ENCODE data around the gene LPP.
"Not testable (repeated sequence)": the region's sequence is repeated elsewhere in the genome, so short reads cannot be mapped to it uniquely, and the experiment has no call there.

The LPP gene

GRCh38 chr3:188605905-188606304 is 451.9 kb downstream of the LPP start:
- no peak for DNase-seq

GRCh38 chr3:188607805-188608315 is 453.9 kb downstream of the LPP start:
- no peak for DNase-seq

DNA sequence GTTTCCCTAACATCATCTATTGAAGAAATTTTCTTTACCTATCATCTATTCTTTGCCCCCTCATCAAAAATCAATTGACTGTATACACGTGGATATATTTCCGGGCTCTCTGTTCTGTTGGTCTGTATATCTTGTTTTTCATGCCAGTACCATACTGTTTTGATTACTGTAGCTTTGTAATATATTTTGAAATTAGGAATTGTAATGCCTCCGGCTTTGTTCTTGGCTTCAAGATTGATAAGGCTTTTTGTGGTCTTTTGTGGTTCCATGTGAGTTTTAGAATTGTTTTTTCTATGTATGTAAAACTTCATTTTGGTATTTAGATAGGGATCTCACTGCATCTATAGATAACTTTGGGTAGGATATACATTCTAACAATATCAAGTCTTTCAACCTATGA is 454.4 kb downstream of the LPP start:
- DNase-seq = no peak

DNA sequence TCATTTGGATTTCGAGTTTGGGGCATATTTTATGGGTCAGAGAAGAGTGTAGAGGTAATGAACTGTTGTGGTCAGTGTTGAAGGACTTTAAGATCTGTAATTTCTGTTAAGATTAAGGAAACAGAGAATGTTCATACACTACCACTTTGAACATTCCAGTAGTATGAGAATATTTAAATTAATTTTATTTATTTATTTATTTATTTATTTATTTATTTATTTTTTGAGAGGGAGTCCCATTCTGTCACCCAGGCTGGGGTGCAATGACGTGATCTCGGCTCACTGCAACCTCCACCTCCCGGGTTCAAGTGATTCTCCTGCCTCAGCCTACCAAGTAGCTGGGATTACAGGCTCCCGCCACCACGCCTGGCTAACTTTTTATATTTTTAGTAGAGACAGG is 459.8 kb downstream of the LPP start:
- DNase-seq = not testable (repeated sequence)

DNA sequence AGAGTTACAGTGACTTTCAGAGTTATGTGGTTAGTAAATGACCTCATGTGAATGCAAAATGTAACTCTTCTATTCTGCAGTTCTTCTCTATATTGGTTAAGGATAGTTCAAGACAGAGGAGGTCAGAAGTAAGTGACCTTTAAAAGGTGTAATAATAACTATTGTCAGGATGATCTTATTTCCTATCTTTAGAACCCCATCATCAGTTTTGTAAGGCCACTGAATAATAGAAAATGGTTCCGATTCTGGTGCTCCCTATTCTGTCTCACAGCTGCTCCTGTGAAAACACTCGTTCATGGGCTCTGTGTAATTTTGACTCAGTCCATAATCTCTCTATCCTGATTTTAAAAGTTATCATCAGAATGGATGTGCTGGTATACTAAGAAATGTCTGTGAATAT is 463.3 kb downstream of the LPP start:
- no peak for DNase-seq

- no peak for DNase-seq
Observed at GRCh38 chr3:188617988-188618701, 464.2 kb downstream of the LPP start.

DNA sequence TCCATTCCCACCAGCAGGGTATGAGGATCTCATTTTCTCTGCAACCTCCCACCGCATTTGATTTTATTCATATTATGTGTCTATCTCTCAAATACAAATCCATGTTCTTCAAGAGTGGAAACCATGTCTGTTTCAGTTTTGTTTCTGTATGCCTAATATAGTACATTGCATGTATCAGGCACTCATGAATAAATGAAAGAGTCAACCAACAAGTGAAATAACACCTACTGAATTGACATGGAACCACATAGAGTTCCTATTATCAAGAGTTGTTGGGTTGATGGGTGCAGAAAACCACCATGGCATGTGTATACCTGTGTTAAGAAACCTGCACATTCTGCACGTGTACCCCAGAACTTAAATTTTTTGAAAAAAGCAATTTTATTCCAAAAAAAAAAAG is 466.8 kb downstream of the LPP start:
- DNase-seq = no peak

DNA sequence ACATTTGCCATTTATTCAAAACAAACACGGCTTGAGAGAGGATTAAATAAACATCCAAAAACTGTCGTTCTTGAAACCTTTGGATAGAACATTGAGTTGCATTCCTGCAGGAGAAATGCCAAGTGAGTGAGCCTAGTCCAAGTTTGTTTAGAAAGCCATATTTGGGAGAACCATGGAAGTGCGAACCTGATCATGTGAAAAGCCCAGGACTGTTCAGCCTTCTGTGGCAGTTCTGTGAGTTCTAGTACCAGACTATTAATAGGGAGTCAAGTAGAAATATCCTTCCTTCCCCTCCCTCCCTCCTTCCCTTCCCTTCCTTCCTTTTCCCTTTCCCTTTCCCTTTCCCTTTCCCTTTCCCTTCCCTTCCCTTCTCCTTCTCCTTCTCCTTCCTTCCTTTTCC is 470.4 kb downstream of the LPP start:
- peak; percentile 34 for DNase-seq

GRCh38 chr3:188624828-188625227 is 470.9 kb downstream of the LPP start:
- peak; percentile 15 for DNase-seq

GRCh38 chr3:188627652-188628051 is 473.7 kb downstream of the LPP start:
- DNase-seq = peak; percentile 94

DNA sequence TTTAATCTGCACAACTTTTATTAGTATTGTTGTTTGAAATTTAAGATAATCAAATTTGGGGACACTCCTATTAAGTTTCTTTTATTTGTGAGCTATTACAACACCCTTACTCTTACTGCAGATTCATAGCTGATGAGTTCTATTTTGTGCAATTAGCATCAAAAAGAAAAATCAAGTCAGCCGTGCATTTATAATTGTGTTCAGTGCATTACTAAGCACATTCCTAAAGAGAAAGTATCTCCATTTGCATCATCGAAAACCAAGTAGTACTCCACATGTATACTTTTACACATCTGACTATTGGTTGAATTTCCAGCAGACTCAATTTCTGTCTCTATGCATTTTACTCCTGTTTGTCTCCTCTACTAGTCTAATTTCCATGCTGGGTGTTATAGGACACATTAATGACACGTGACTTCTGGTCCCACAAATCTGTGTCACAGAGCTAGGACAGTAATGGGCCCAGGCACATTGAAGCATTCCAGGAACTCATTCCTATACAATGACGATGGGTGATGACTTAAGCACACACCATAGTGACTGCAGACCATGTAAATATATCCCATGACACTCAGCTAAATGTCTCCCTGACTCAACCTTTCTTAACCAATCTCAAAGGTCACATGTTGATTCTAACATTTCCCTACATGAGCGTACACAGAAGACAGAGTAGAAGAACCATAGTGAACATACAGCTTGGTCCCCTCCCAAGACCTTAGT is 477.5 kb downstream of the LPP start:
- DNase-seq = peak; percentile 83

GRCh38 chr3:188633206-188633605 is 479.2 kb downstream of the LPP start:
- DNase-seq = no peak

DNA sequence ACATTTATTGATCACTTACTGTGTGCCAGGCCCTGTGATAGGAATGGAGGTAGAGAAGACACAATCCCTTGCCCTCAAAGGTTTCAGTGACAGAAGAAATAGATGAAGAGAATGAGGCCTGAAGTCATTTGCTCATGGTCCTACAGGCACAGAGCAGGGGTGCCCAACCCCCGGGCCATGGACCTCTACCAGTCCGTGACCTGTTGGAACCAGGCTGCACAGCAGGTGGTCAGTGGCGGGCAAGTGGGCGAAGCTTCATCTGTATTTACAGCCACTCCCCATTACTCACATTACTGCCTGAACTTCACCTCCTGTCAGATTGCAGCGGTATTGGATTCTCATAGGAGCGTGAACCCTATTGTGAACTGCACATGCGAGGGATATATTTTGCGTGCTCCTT is 480.3 kb downstream of the LPP start:
- no peak for DNase-seq

- peak; percentile 50 for DNase-seq
Observed at GRCh38 chr3:188635258-188636042, 481.5 kb downstream of the LPP start.

GRCh38 chr3:188636292-188636691 is 482.3 kb downstream of the LPP start:
- DNase-seq = not testable (repeated sequence)

GRCh38 chr3:188641076-188641475 is 487.1 kb downstream of the LPP start:
- no peak for DNase-seq

DNA sequence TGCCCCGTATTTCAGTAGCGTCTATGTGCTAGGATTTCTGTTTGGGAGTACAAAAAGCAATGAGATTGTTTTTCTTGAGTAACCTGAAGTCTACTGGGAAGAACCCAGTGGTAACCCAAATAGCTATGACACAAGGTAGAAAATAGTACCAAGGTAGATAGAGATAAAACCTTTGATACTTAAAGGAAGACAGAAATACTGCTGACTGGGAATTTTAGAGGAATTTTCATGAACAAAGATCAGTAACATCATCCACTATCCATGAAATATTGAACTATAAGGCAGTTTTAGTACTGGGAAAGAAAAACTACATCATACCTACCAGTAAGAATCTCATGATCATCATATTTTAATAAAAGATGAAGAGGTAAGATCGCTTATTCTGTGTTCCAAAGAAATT is 489.8 kb downstream of the LPP start:
- no peak for DNase-seq

DNA sequence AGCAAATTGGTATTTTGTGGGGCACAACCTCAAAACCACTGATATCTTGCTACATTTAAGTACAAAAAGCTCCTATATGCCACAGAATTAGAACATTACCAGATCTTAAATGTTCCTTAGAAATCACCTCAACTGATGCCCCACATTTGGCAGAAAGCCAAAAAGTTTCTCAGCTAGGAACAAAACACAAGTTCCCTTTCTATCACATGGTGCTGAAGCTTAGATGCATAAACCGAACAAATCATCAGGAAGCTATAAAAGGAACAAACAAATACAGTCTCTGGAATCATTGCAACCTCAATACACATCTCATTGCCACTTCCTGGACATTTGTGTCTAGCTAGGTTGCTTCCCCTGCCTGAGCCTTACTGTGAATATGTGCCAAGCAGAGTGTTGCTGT is 492.6 kb downstream of the LPP start:
- DNase-seq = no peak

DNA sequence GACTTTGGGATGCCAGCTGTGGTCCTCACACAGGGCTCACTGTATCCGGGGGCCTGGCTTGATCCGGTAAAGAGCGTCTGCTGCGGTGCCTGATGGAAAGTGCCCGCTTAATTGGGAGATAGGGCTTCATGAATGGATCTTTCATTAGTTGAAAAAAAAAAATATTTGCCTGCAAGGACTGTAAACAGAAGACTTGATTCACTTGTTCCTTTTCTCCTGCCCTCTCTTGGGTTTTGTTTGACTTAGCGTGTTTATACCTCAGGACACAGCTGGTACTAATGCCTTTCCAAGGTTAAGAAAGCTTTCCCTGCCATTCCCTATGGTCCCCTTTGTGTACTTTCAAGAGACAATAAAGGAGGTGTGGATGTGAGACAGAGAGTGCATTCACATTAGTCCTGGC is 493.3 kb downstream of the LPP start:
- no peak for DNase-seq

DNA sequence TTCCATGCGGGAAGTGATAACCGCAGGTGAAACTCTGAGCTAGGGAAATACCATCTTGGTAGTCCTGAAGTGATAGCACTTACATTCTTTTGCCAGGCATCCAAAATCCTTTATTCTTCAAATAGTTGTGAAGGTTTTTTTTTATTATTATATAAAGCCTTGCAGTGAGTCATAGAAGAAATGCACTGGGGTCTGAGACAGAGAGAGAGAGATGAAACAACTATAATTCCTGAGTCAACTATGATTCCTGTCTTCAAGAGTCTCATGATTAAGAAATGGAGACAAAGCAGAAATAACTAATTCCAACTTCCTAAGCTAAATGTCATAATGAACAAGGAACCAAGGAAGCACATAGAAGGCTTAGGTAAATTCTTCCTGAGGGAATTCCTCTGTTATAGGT is 495.6 kb downstream of the LPP start:
- peak; percentile 68 for DNase-seq

DNA sequence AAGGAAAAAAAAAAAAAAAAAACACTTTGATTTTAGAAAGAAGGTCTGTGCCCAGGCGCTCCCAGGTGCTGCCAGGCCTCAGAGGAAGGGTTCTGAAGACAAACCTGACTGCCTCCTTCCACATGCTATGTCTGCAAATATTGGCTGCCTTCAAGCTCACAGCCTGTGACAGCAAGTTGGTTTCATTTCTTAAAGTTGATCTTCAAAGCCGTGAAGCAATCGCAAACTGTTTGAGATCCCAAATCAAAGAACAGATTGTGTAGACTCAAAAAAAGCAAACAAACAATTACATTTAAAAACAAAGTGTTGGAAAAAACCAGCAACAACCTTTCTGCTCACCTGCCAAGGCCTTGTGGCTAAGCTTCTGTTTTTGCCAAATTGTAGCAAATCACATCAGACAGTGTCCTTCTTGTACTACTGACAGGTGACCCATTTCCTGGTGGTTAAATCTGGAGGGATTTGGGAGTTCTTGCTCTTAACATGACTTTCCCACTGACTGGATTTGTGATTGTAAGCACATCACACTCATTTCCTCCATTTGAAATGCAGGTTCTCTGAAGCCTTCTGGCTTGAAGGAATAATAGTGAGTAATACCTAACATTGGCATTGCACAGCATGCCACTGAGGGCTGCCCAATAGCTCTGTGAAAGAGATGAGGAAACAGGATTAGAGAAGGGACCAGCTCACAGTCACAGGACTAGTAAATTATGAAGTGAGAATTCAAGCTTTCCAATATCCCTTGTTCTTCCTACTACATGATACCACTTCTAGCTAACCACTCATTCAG is 502.4 kb downstream of the LPP start:
- peak; percentile 18 for DNase-seq

GRCh38 chr3:188658606-188659005 is 504.6 kb downstream of the LPP start:
- no peak for DNase-seq
